ENCODE measurements around the gene MACROD2.
"Not testable (repeated sequence)": the region's sequence is repeated elsewhere in the genome, so short reads cannot be mapped to it uniquely, and the experiment has no call there.

The MACROD2 gene

GRCh38 chr20:15100506-15101160 is 1105.3 kb downstream of the MACROD2 start:
- DNase-seq (ENCODE audit: low read depth) = peak; percentile 54

GRCh38 chr20:15107931-15108330 is 1112.6 kb downstream of the MACROD2 start:
- DNase-seq (ENCODE audit: low read depth) = no peak

- no peak for DNase-seq (ENCODE audit: low read depth)
Observed at GRCh38 chr20:15109494-15109893, 1114.2 kb downstream of the MACROD2 start.

- DNase-seq (ENCODE audit: low read depth) = no peak
Observed at GRCh38 chr20:15111654-15112053, 1116.3 kb downstream of the MACROD2 start.

GRCh38 chr20:15113144-15113773 is 1117.9 kb downstream of the MACROD2 start:
- no peak for DNase-seq (ENCODE audit: low read depth)

GRCh38 chr20:15119852-15120487 is 1124.7 kb downstream of the MACROD2 start:
- DNase-seq (ENCODE audit: low read depth) = no peak

GRCh38 chr20:15122613-15123012 is 1127.3 kb downstream of the MACROD2 start:
- DNase-seq (ENCODE audit: low read depth) = no peak

GRCh38 chr20:15131176-15131575 is 1135.9 kb downstream of the MACROD2 start:
- no peak for DNase-seq (ENCODE audit: low read depth)

GRCh38 chr20:15138548-15139126 is 1143.3 kb downstream of the MACROD2 start:
- DNase-seq (ENCODE audit: low read depth) = no peak

- no peak for DNase-seq (ENCODE audit: low read depth)
Observed at GRCh38 chr20:15139522-15139921, 1144.2 kb downstream of the MACROD2 start.

GRCh38 chr20:15140286-15140685 is 1145.0 kb downstream of the MACROD2 start:
- no peak for DNase-seq (ENCODE audit: low read depth)

GRCh38 chr20:15140940-15141339 is 1145.6 kb downstream of the MACROD2 start:
- DNase-seq (ENCODE audit: low read depth) = not testable (repeated sequence)

- DNase-seq (ENCODE audit: low read depth) = no peak
Observed at GRCh38 chr20:15141861-15142260, 1146.5 kb downstream of the MACROD2 start.

GRCh38 chr20:15143478-15143877 is 1148.2 kb downstream of the MACROD2 start:
- no peak for DNase-seq (ENCODE audit: low read depth)

GRCh38 chr20:15144916-15145315 is 1149.6 kb downstream of the MACROD2 start:
- DNase-seq (ENCODE audit: low read depth) = no peak

GRCh38 chr20:15146948-15147347 is 1151.6 kb downstream of the MACROD2 start:
- no peak for DNase-seq (ENCODE audit: low read depth)

- DNase-seq (ENCODE audit: low read depth) = no peak
Observed at GRCh38 chr20:15154070-15154469, 1158.8 kb downstream of the MACROD2 start.

GRCh38 chr20:15155848-15156401 is 1160.6 kb downstream of the MACROD2 start:
- no peak for DNase-seq (ENCODE audit: low read depth)

- DNase-seq (ENCODE audit: low read depth) = no peak
Observed at GRCh38 chr20:15158533-15158932, 1163.2 kb downstream of the MACROD2 start.

GRCh38 chr20:15162079-15162647 is 1166.8 kb downstream of the MACROD2 start:
- DNase-seq (ENCODE audit: low read depth) = no peak

GRCh38 chr20:15163632-15164031 is 1168.3 kb downstream of the MACROD2 start:
- DNase-seq (ENCODE audit: low read depth) = no peak

- no peak for DNase-seq (ENCODE audit: low read depth)
Observed at GRCh38 chr20:15164726-15165125, 1169.4 kb downstream of the MACROD2 start.

Measured in iris pigment epithelial cell (primary cell).